ENCODE data around the gene TET2.

Gene TET2

GRCh38 chr4:105304085-105304484, 157.4 kb downstream of the TET2 start:
- DNase-seq: no peak

GRCh38 chr4:105305019-105305836, 158.6 kb downstream of the TET2 start:
- DNase-seq: no peak

DNA sequence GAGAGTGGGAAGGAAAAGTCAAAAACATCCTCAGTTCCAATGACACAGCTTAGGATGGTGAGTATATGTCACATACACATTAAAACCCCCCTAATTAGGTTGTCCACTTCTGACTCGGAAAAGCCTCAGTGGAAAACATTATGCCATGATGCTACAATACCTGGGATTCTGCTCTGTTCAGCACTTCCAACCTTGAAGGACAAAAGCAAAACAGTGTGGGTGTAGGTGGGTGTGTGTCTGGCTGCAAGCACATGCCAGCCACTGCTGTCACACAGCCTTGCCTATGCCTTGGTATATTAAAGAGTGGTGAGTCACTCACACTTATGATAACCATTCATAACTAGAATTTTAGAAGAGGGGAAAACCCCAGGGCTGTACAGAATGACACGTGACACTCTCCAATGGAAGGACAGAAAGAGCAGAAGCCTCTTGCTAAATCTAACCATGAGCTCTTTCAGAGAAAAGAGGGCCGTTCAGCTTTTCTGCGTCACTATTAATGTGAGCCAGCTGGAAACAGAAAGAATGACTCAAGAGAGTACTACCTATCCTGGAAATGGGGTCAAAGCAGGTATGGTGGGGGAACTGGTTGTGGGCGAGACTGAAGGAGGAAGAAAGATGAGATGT, 159.6 kb downstream of the TET2 start:
- DNase-seq: no peak

- DNase-seq: no peak
Observed at GRCh38 chr4:105306820-105307219, 160.1 kb downstream of the TET2 start.

GRCh38 chr4:105318486-105318885, 171.8 kb downstream of the TET2 start:
- DNase-seq: no peak

DNA sequence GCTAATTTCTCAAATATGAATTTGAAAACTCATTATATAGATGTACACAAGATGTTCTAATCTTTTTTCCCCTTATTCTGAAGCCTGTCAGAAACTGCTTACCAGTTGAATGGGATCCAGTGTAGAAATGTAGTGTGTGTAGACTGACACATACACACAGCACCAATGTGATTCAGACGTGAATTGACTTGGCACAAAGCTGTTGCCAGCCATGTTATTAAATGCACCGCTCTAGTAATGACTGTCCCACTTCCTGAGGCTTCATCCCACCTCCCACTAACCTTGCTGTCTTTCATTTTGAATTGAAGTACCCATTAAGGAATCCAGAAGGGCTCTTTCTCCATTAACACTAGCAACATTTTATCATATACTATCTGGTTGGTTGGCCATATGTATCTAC, 180.5 kb downstream of the TET2 start:
- DNase-seq: no peak

- no peak for DNase-seq
Observed at GRCh38 chr4:105327956-105328355, 181.3 kb downstream of the TET2 start.

GRCh38 chr4:105329081-105329480, 182.4 kb downstream of the TET2 start:
- no peak for DNase-seq

Data from COR-L47 (cell line).